GM21526 (cell line): Measurements from ENCODE around the gene LRRC73.
A peak's percentile ranks its signal among the peaks of the same experiment; 100 is the strongest.
"Not testable (repeated sequence)": the region's sequence is repeated elsewhere in the genome, so short reads cannot be mapped to it uniquely, and the experiment has no call there.

ENCODE experiments used
- ATAC-seq: cut with Tn5 transposase; IDR thresholded peaks from one replicate; pipeline ENCODE4 v1.9.1; 2021; ENCODE audit warnings: moderate library complexity; ENCODE audit not compliant: unreplicated experiment, low FRiP score

Gene LRRC73

GRCh38 chr6:43509984-43510826 is at the start of gene LRRC73:
LRRC73 (minus strand) TSS chr6:43510346; CDS start chr6:43509785, 561 bp downstream.
- ATAC-seq = no peak

DNA sequence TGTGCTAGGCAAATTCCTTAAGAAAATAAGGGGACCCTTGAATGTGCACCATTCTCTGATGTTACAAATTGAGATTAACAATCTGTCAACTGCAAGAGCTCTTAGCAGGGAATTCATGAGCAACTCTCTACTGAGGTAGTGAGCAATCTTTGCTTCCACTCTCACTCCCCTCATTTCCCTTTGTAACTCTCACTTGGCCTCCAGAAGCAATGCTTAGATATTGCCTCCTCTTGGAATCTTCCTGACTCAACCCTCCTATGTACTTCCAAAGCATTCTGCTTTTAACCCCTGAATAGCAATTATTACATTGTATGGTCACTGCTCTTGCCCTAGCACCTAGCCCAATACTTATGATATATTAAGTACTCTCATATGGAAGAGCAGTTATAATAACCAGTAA is 49.2 kb upstream of the LRRC73 start:
- no peak for ATAC-seq

GRCh38 chr6:43557620-43558019 is 47.5 kb upstream of the LRRC73 start:
- ATAC-seq = not testable (repeated sequence)

GRCh38 chr6:43547222-43547621 is 37.1 kb upstream of the LRRC73 start:
- no peak for ATAC-seq

- ATAC-seq = no peak
Measured at GRCh38 chr6:43544461-43544860, 34.3 kb upstream of the LRRC73 start.

DNA sequence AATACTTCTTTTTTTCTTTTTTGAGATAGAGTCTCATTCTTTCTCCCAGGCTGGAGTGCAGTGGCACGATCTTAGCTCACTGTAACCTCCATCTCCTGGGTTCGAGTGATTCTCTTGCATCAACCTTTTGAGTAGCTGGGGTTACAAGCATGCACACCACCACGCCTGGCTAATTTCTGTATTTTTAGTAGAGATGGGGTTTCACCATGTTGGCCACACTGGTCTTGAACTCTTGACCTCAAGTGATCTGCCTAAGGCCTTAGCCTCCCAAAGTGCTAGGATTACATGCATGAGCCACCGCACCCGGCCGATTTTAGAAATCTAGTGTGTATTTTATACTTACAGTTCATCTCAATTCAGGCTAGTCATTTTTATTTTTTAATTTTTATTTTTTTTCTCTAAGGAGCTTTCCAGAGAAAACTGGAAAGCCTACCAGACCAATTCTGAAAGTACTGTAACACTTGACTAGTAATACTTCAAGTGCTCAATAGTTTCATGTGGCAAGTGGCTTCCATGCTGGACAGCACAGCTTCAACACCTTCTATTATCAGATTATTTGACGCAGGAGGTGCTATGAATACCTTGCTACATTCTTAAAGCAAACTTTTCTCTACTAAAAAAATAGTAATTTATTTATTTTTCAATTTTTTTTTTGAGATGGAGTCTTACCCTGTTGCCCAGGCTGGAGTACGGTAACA is 31.8 kb upstream of the LRRC73 start:
- no peak for ATAC-seq

DNA sequence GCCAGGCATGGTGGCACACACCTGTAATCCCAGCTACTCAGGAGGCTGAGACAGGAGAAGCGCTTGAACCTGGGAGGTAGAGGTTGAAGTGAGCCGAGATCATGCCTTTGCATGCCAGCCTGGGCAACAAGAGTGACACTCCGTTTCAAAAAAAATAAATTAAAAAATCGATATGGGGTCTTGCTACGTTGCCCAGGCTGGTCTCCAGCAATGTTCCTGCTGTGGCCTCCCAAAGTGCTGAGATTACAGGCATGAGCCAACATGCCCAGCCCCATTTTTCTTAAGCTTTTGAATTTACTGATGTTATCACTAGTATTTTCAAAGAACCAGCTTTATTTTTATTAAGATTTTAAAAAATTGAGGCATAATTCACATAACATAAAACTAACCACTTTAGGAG is 30.4 kb upstream of the LRRC73 start:
- ATAC-seq = no peak

- not testable (repeated sequence) for ATAC-seq
Measured at GRCh38 chr6:43539409-43539808, 29.3 kb upstream of the LRRC73 start.

DNA sequence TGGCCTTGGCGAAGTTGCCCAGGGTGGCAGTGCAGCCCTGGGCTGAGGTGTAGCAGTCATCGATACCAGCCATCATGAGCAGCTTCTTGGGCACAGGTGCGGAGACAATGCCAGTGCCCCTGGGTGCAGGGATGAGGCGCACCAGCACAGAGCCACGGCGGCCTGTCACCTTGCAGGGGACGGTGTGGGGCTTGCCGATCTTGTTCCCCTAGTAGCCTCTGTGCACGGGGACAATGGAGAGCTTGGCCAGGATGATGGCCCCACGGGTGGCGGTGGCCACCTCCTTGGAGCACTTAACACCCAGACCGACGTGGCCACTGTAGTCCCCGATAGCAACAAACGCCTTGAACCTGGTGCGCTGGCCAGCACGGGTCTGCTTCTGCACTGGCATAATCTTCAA is 28.8 kb upstream of the LRRC73 start:
- not testable (repeated sequence) for ATAC-seq

GRCh38 chr6:43532201-43532600 is 22.1 kb upstream of the LRRC73 start:
- no peak for ATAC-seq

DNA sequence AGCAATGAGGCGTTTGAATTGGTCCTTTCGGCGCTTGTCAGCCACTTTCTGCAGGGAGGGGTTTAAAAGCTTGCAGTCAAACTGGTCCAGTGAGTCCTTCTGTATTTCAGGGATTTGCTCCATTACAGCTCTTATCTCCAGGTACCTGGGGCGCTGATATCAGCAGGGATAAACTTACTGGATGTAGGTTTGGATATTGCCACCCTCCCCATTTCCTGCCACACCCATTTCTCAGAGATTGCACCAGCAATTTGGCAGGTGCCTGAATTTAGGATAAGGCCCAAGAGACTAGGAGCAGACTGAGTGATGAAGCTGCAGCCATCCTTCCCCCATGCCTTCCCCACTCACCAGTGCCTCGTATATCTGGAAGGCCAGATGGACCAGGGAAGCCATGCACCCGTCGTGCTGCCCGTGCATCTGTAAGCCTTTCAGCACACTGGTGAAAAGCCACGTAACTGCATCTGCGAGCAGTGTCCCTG is 14.4 kb upstream of the LRRC73 start:
- ATAC-seq = no peak

DNA sequence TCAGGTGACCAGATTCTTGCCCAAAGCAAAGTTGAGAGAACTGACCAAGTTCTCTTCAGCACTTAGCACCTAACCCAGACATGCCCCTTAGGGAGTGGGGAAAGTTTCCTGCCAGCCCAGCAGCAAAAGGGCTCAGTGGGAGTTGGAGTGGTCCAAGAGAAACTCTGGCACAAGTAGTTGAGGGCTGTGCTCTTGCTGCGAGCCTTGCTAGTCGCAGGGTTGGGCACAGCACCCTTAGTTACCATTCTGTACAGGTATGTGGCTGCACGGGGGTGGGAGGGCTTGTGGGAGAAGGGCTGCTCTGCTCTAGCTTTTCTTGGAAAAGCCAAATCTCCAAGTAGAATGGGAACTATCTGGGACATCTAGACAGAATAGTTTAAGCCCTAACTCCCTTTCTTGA is 13.1 kb upstream of the LRRC73 start:
- ATAC-seq = no peak

- ATAC-seq = no peak
Measured at GRCh38 chr6:43522547-43523261, 12.6 kb upstream of the LRRC73 start.

DNA sequence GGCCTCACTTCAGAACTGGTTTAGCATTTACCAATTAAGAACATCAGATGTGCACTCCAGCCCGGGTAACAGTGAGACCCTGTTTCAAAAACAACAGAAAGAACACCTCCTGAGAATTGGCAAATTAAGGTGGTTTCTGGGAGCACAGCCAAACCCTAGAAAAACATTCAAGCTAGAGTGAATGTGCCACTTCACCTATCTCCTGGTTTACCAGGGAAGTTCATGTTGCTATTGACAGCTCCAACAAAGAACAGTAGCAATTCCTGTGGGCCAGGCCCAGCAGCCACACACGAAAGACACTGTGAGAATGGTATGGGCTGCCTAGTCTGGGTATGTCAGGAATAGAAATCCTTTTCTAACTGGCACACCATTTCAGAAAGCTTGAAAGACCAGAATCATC is 11.7 kb upstream of the LRRC73 start:
- no peak for ATAC-seq

- ATAC-seq = no peak
Measured at GRCh38 chr6:43520097-43520496, 10.0 kb upstream of the LRRC73 start.

DNA sequence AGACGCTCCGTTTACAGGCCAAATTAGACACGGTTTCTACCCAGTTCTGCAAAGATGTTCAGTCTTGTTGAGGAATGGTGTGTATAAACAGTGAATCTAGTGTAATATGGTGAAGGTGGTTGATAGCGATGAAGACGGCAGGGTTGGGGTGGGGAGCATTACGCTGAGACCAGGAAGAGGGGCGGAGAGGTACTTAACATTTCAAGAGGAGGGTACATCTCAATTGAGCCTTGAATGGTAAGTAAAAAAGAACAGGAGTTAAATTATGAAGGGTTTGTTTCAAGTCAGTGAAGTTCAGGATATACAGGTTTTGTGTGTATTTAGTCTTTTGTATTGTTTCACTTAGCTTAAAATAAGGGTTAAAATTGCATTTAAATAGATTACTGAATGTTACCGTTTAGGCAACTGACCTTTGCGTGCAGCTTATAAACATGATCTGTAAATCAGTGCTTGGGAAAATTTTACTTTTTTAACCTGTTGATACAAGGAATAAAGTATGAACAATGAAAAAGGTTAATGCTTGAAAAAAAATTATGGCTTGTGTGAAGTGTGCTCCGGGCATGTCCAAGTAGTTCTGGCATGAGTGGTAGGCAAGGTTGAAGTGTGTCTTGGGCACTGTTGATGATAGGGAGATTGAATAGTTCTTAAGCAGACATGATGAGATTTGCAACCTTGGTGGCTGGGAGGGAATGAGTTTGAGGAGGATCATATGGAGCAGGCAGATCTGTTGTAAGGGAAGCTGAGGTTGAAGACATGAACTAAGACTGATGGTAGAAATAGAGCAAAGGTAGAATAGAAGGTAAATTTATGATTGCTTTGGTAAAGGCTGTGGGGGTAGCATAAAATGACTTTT is 7.6 kb upstream of the LRRC73 start:
- no peak for ATAC-seq

- ATAC-seq = peak; percentile 79
Measured at GRCh38 chr6:43516697-43517504, 6.8 kb upstream of the LRRC73 start, which contains the start of the genes POLR1C and YIPF3. POLR1C (plus strand) TSS chr6:43517089; CDS start chr6:43517110, 21 bp downstream. YIPF3 (minus strand) TSS chr6:43516926; CDS start chr6:43516807, 119 bp downstream.

DNA sequence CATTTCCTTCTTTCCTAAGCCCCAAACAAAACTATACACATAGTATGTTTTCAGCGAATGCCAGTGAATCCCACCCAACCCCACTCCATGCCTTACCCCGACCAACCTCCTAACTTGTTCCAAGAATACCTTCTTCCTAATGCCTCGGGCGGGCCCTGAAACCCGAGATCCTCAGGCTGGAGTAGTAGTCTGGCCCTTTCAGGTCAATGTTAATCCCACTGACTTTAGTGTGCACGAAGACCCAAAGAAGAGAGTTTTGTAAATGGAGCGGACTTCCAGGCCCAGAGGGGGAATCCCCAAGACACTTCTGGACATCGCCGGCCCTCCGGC is 6.2 kb upstream of the LRRC73 start:
- ATAC-seq = peak; percentile 4

DNA sequence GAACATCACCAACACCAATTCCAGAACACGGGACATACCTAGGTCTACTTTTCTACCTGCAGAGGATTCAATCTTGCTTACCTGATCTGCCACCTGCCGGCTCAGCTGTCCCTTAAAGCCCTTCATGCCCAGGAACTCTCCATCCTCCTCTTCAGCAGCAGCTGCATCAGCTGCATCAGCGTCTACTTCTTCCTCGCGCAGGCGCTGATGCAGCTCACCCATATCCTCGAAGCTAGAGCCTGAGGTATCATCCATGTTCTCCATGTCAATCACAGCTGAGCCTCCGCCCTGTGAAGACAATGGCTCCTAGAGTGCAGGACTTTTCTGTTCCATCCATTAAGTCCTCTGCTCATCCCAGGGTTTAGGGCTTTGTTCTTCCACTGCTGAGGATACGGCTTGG is 5.7 kb upstream of the LRRC73 start:
- ATAC-seq = no peak
